Tibial artery (tissue), 4 donors: ENCODE measurements around the gene MALAT1.
"Not testable (repeated sequence)": the region's sequence is repeated elsewhere in the genome, so short reads cannot be mapped to it uniquely, and the experiment has no call there.

Experiments used
- DNase-seq, 2 donors: peaks; one replicate each; pipeline ENCODE4 v3.0.0-alpha.2; 2019
- H3K27ac ChIP-seq, 2 donors: fragments of 200-600 bp; sonication (generic) in 1 of 2; 1 replicate in 1 of 2; 2 replicates in 1 of 2; pipeline ENCODE4 v1.5.1; 2018 to 2019; ENCODE audit warnings: mild to moderate bottlenecking in 1 of 2
- H3K27me3 ChIP-seq, 2 donors: fragments of 200-600 bp; sonication (generic) in 1 of 2; one replicate each; pipeline versions ENCODE4 v1.5.1 to v1.6.0; 2016 to 2019
- H3K36me3 ChIP-seq, 3 donors: fragments of 200-600 bp; sonication (generic) in 2 of 3; one replicate each; pipeline ENCODE4 v1.5.1; 2016 to 2019; ENCODE audit warnings: mild to moderate bottlenecking in 2 of 3
- H3K4me1 ChIP-seq, 4 donors: fragments of 200-600 bp; sonication (generic) in 2 of 4; 1 replicate in 3 of 4; 2 replicates in 1 of 4; pipeline ENCODE4 v1.5.1; 2016 to 2019
- H3K4me3 ChIP-seq, 2 donors: fragments of 200-600 bp; sonication (generic) in 1 of 2; 1 replicate in 1 of 2; 2 replicates in 1 of 2; pipeline ENCODE4 v1.5.1; 2018 to 2019; ENCODE audit warnings: mild to moderate bottlenecking in 2 of 2
- H3K9me3 ChIP-seq, 3 donors: fragments of 200-600 bp; sonication (generic) in 1 of 3; one replicate each; pipeline ENCODE4 v1.5.1; 2016 to 2019
- intact Hi-C: fragments of 100-400 bp; cut with DNase I; formaldehyde crosslinking; loops from one replicate; pipeline ENCODE4 v1.15.0; 2023; ENCODE audit warnings: low total_unique reads
- TF ChIP-seq, protein P1 (sequence below), 2 experiments: fragments of 200-600 bp in 1 of 2; fragments of 450-650 bp in 1 of 2; IDR thresholded peaks; one replicate each; pipeline ENCODE4 v1.5.1; 2017 to 2019; ENCODE audit warnings: antibody characterized with exemption in 2 of 2, mild to moderate bottlenecking in 1 of 2, moderate library complexity in 1 of 2

Gene MALAT1

DNA sequence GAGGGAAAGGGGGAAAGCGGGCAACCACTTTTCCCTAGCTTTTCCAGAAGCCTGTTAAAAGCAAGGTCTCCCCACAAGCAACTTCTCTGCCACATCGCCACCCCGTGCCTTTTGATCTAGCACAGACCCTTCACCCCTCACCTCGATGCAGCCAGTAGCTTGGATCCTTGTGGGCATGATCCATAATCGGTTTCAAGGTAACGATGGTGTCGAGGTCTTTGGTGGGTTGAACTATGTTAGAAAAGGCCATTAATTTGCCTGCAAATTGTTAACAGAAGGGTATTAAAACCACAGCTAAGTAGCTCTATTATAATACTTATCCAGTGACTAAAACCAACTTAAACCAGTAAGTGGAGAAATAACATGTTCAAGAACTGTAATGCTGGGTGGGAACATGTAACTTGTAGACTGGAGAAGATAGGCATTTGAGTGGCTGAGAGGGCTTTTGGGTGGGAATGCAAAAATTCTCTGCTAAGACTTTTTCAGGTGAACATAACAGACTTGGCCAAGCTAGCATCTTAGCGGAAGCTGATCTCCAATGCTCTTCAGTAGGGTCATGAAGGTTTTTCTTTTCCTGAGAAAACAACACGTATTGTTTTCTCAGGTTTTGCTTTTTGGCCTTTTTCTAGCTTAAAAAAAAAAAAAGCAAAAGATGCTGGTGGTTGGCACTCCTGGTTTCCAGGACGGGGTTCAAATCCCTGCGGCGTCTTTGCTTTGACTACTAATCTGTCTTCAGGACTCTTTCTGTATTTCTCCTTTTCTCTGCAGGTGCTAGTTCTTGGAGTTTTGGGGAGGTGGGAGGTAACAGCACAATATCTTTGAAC lies 6.8 kb downstream of the MALAT1 start:
- peak overlapping the region; percentile 74 to 86 for H3K4me3 ChIP-seq
- H3K27me3 ChIP-seq = no peaks in the 10 kb centered on the region
- DNase-seq = peak in 1 of 2 donors; percentile 39
- H3K9me3 ChIP-seq = no peaks in the 10 kb centered on the region
- intact Hi-C loops = loop anchor here (5.0 kb wide), 1 partner anchor 33 kb away; no protein-coding TSS in a partner anchor
- peaks cover 60 to 61% (median 61%) of the 10 kb centered on the region in 3 donors for H3K36me3 ChIP-seq
- peaks cover 0 to 47% (median 14%) of the 10 kb centered on the region in 4 donors for H3K4me1 ChIP-seq
- TF ChIP-seq, protein P1, sequence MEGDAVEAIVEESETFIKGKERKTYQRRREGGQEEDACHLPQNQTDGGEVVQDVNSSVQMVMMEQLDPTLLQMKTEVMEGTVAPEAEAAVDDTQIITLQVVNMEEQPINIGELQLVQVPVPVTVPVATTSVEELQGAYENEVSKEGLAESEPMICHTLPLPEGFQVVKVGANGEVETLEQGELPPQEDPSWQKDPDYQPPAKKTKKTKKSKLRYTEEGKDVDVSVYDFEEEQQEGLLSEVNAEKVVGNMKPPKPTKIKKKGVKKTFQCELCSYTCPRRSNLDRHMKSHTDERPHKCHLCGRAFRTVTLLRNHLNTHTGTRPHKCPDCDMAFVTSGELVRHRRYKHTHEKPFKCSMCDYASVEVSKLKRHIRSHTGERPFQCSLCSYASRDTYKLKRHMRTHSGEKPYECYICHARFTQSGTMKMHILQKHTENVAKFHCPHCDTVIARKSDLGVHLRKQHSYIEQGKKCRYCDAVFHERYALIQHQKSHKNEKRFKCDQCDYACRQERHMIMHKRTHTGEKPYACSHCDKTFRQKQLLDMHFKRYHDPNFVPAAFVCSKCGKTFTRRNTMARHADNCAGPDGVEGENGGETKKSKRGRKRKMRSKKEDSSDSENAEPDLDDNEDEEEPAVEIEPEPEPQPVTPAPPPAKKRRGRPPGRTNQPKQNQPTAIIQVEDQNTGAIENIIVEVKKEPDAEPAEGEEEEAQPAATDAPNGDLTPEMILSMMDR (IDR thresholded peaks at IDR 0.05) = no peak
- peak overlapping the region; percentile 99 for H3K27ac ChIP-seq

DNA sequence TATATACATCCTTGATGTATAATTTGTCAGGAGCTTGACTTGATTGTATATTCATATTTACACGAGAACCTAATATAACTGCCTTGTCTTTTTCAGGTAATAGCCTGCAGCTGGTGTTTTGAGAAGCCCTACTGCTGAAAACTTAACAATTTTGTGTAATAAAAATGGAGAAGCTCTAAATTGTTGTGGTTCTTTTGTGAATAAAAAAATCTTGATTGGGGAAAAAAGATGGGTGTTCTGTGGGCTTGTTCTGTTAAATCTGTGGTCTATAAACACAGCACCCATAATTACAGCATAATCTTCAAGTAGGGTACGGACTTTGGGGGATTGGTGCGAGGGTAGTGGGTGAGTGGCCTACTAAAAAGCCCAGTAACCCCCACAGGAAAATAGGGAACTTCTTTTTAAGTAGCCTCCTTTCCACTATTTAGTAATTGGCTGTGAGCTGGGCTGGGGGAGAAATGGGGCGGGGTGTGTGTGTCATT lies 7.5 kb downstream of the MALAT1 start:
- Histone ChIP-seq H3K4me1 (peaks cover 0 to 47% (median 14%) of the 10 kb centered on the region in 4 donors), H3K4me3 (peak overlapping the region; percentile 74 to 86), H3K9me3 (no peaks in the 10 kb centered on the region), H3K27ac (peak overlapping the region; percentile 99), H3K36me3 (peaks cover 54 to 55% (median 54%) of the 10 kb centered on the region in 3 donors), H3K27me3 (no peaks in the 10 kb centered on the region)
- no peak for DNase-seq
- TF ChIP-seq, protein P1 (IDR thresholded peaks at IDR 0.05) = no peak
- intact Hi-C loops = loop anchor here (5.0 kb wide), 1 partner anchor 34 kb away; no protein-coding TSS in a partner anchor

DNA sequence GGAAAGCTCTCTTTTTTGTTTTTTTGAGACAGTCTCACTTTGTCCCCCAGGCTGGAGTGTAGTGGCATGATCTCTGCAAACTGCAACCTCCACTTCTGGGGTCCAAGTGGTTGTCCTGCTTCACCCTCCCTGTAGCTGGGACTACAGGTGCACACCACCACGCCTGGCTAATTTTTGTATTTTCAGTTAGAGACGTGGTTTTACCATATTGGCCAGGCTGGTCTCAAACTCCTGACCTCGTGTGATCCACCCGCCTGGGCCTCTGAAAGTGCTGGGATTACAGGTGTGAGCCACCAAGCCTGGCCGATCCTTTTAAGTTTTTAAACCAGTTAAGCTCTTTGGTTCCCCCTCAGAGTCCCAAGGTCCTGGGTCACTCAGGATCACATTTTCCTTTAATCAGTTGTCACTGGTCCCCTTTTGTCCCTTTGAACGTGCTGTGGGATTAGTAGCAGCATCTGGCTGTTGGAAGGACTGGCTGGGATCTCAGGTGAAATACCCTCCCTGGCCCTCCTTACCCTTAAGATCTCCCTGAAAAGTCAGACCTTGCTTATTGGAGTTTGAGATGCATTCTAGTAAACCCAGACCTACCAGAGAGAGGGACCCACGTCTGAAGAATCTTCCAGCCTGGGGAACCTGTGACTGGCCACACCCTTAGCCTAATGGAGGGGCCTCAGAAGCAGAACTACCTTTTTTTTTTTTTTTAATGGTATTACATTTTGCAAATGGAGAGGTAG lies 8.1 kb downstream of the MALAT1 start:
- intact Hi-C loops = loop anchor here (5.0 kb wide), 1 partner anchor 35 kb away; no protein-coding TSS in a partner anchor

DNA sequence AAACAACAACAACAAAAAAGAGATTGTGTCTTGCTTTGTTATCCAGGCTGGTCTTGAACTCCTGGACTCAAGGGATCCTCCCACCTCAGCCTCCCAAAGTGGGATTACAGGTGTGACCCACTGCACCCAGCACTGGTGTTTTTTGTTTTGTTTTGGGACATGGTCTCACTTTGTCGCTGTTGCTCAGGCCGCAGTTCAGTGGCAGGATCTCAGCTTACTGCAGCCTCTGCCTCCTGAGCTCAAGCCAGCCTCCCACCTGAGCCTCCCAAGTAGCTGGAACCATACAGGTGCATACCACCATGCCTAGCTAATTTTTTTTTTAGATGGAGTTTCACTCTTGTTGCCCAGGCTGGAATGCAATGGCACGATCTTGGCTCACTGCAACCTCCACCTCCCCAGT lies 13.5 kb downstream of the MALAT1 start:
- H3K36me3 ChIP-seq, intact Hi-C loops, DNase-seq: not testable (repeated sequence)

More for the DNA sequence above, 8.1 kb downstream of the MALAT1 start:
- peaks cover 0 to 47% (median 14%) of the 10 kb centered on the region in 4 donors for H3K4me1 ChIP-seq
- peak; percentile 64 to 78 for DNase-seq
- H3K27ac ChIP-seq = peak overlapping the region; percentile 99
- H3K36me3 ChIP-seq = peaks cover 47 to 49% (median 48%) of the 10 kb centered on the region in 3 donors
- H3K9me3 ChIP-seq = no peaks in the 10 kb centered on the region
- no peaks in the 10 kb centered on the region for H3K27me3 ChIP-seq
- TF ChIP-seq, protein P1 (IDR thresholded peaks at IDR 0.05) = peak in 1 of 2 experiments; percentile 5
- peak overlapping the region; percentile 74 to 86 for H3K4me3 ChIP-seq

DNA sequence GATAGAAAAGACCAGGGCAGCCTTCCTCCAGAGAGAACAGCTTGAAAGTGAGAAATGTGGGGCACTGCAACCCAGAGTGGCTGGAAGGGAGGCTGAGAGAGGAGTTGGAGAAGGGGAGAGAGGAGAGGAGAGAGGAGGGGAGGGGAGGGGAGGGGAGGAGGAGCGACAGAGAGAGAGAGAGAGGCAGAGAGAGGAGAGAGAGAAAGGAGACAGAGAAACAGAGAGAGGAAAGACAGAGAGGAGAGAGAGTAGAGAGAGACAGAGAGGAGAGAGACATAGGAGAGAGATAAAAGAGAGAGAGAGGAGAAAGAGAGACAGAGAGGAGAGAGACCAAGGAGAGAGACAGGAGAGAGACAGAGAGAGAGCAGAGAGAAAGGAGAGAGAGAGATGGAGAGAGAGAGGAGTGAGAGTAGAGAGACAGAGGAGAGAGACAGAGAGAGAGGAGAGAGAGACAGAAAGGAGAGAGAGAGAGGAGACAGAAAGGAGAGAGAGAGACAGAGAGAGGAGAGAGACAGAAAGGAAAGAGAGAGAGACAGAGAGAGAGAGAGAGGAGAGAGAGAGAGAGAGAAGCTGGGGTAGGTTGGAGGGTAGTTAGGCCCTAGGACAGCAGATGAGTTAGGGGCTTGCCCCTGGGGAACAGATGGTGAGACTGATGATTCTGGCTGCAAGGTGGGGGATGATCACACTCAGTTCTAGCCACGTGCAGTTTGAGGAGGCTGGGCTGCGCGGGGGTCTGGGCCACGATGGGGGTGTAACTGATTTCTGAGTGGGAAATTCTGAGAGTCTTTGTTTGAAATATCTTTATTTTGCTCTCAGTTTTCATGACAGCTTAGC lies 17.5 kb downstream of the MALAT1 start:
- Histone ChIP-seq H3K27ac (no peak overlapping the region), H3K4me3 (no peak overlapping the region), H3K4me1 (no peaks in the 10 kb centered on the region), H3K27me3 (no peaks in the 10 kb centered on the region), H3K36me3 (no peaks in the 10 kb centered on the region), H3K9me3 (no peaks in the 10 kb centered on the region)
- intact Hi-C loops = no loop called here
- peak in 1 of 2 donors; percentile 47 for DNase-seq
- TF ChIP-seq, protein P1 (IDR thresholded peaks at IDR 0.05) = no peak

More for the DNA sequence above, 13.5 kb downstream of the MALAT1 start:
- H3K4me3 ChIP-seq, H3K27ac ChIP-seq, H3K9me3 ChIP-seq, H3K27me3 ChIP-seq: not testable (repeated sequence)
- H3K4me1 ChIP-seq = peaks cover 0 to 17% (median 4%) of the 10 kb centered on the region in 4 donors

DNA sequence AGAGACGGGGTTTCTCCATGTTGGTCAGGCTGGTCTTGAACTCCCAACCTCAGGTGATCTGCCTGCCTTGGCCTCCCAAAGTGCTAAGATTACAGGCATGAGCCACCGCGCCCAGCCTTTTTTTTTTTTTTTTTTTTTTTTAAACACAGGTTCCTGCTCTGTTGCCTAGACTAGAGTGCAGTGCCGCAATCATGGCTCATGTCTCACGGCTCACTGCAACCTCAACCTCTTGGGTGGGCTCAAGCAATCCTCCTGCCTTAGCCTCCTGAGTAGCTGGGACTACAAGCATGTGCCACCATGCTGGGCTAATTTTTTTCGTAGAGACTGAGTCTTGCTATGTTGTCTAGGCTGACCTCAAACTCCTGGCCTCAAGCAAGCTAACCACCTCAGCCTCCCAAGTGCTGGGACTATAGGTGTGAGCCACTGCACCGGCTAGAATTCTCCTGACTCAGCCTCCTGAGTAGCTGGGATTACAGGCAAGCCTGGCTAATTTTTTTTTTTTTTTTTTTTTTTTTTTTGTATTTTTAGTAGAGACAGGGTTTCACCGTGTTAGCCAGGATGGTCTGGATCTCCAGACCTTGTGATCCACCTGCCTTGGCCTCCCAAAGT lies 20.2 kb downstream of the MALAT1 start:
- H3K4me1 ChIP-seq, H3K4me3 ChIP-seq, H3K27me3 ChIP-seq, H3K27ac ChIP-seq, intact Hi-C loops, H3K9me3 ChIP-seq, H3K36me3 ChIP-seq: not testable (repeated sequence)
- peak in 1 of 2 donors; percentile 55 for DNase-seq

DNA sequence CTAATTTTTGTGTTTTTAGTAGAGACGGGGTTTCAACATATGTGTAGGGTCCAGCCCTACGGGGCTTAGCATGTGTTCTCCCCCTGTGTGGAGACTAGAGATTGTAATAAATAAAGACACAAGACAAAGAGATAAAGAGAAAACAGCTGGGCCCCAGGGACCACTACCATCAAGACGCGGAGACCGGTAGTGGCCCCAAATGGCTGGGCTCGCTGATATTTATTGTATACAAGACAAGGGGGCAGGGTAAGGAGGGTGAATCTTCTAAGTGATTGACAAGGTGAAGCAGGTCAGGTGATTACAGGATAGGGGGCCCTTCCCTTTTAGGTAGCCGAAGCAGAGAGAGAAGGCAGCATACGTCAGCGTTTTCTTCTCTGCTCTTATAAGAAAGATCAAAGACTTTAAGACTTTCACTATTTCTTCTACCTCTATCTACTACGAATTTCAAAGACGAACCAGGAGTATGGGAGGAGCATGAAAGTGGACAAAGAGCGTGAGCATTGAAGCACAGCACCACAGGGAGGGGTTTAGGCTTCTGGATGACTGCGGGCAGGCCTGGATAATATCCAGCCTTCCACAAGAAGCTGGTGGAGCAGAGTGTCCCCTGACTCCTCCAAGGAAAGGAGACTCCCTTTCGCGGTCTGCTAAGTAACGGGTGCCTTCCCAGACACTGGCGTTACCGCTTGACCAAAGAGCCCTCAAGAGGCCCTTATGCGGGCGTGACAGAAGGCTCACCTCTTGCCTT lies 23.1 kb downstream of the MALAT1 start:
- DNase-seq = peak in 1 of 2 donors; percentile 38
- H3K27me3 ChIP-seq, H3K27ac ChIP-seq, H3K4me3 ChIP-seq, H3K9me3 ChIP-seq, intact Hi-C loops: not testable (repeated sequence)
- peaks cover 4 to 24% (median 21%) of the 10 kb centered on the region in 4 donors for H3K4me1 ChIP-seq
- peaks cover 4 to 10% (median 5%) of the 10 kb centered on the region in 3 donors for H3K36me3 ChIP-seq
